ENCODE data around the gene PLCH1. TPM values are rescaled to one million over a fixed set of nuclear protein-coding genes. Genes with fewer than 3 reads are reported as not detected.

The PLCH1 gene
- total RNA-seq, 1 experiment from 2014 or later, result 0.12 TPM

DNA sequence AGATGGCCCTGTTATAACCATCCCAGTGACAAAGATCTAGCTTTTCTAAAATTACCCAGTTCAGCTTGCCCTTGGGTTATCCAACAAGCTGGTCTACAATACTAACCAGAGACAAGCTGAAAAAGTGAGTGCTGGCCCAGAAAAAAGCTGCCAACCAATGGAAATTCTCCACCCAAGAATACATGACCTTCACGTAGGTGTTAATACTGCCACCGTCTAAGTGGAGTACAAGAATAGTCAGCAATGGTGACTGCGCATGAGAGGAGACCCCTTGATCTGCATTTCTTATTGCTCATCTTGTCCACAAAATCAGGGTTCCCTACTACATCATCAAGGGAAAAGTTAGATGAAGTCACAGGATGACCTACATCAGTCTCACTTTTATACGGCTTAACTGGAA, 15.8 kb upstream of the PLCH1 start:
- POLR2A ChIA-PET, result no interaction called here
- Mint-ChIP-seq H3K4me1 (ENCODE audit: insufficient read depth, unreplicated experiment) (no peaks in the 10 kb centered on the region), H3K27ac (ENCODE audit: low read depth, unreplicated experiment) (no peak overlapping the region), H3K27me3 (ENCODE audit: insufficient read depth, unreplicated experiment) (no peaks in the 10 kb centered on the region), H3K9me3 (ENCODE audit: unreplicated experiment) (no peaks in the 10 kb centered on the region), H3K4me3 (ENCODE audit: unreplicated experiment) (no peak overlapping the region), H3K36me3 (ENCODE audit: insufficient read depth, unreplicated experiment) (peaks cover 5% of the 10 kb centered on the region)
- no peak for DNase-seq (ENCODE audit: unreplicated experiment)
- CTCF ChIA-PET, result interaction anchor here (0.5 to 0.8 kb wide), 3 partner anchors 12 to 1283 kb away, joined by 3 to 5 read pairs (median 4); no protein-coding TSS in a partner anchor
- intact Hi-C loops (cut with micrococcal nuclease), result no loop called here
- TF ChIP-seq, protein P1, sequence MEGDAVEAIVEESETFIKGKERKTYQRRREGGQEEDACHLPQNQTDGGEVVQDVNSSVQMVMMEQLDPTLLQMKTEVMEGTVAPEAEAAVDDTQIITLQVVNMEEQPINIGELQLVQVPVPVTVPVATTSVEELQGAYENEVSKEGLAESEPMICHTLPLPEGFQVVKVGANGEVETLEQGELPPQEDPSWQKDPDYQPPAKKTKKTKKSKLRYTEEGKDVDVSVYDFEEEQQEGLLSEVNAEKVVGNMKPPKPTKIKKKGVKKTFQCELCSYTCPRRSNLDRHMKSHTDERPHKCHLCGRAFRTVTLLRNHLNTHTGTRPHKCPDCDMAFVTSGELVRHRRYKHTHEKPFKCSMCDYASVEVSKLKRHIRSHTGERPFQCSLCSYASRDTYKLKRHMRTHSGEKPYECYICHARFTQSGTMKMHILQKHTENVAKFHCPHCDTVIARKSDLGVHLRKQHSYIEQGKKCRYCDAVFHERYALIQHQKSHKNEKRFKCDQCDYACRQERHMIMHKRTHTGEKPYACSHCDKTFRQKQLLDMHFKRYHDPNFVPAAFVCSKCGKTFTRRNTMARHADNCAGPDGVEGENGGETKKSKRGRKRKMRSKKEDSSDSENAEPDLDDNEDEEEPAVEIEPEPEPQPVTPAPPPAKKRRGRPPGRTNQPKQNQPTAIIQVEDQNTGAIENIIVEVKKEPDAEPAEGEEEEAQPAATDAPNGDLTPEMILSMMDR (IDR thresholded peaks at IDR 0.05; ENCODE audit: unreplicated experiment), result no peak
- BruUV-seq (replicated peaks), result no TSS peak

DNA sequence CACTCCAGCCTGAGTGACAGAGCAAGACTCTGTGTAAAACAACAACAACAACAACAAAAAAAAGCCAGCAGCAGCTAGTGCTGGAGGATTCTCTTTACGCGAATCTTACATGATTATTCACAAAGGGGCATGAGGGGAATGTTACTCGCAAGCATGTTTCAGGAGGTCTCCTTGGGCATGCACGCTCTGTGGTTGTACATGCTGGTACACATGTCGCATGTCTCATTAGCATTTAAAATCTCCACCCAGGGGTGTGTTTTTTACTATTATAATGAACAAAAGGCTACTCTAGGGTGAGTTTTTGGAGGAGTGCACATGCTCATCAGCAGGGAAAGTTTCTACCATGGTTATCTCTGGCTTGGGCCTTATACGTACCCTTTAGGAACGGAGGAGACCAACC, 12.7 kb upstream of the PLCH1 start:
- POLR2A ChIA-PET, result interaction anchor here (0.6 kb wide), 1 partner anchor 41 kb away, joined by 3 read pairs; no protein-coding TSS in a partner anchor
- CTCF ChIA-PET, result interaction anchor here (0.7 to 0.8 kb wide), 2 partner anchors 11 to 17 kb away, joined by 3 to 4 read pairs; no protein-coding TSS in a partner anchor
- H3K4me3 Mint-ChIP-seq (ENCODE audit: unreplicated experiment), result no peak overlapping the region
- DNase-seq (ENCODE audit: unreplicated experiment), result no peak
- BruUV-seq (replicated peaks), result no TSS peak
- H3K27me3 Mint-ChIP-seq (ENCODE audit: insufficient read depth, unreplicated experiment), result no peaks in the 10 kb centered on the region
- TF ChIP-seq, protein P1 (IDR thresholded peaks at IDR 0.05; ENCODE audit: unreplicated experiment), result no peak
- no peaks in the 10 kb centered on the region for H3K9me3 Mint-ChIP-seq (ENCODE audit: unreplicated experiment)
- peaks cover 5% of the 10 kb centered on the region for H3K36me3 Mint-ChIP-seq (ENCODE audit: insufficient read depth, unreplicated experiment)
- no peaks in the 10 kb centered on the region for H3K4me1 Mint-ChIP-seq (ENCODE audit: insufficient read depth, unreplicated experiment)
- no peak overlapping the region for H3K27ac Mint-ChIP-seq (ENCODE audit: low read depth, unreplicated experiment)
- intact Hi-C loops (cut with micrococcal nuclease), result no loop called here

DNA sequence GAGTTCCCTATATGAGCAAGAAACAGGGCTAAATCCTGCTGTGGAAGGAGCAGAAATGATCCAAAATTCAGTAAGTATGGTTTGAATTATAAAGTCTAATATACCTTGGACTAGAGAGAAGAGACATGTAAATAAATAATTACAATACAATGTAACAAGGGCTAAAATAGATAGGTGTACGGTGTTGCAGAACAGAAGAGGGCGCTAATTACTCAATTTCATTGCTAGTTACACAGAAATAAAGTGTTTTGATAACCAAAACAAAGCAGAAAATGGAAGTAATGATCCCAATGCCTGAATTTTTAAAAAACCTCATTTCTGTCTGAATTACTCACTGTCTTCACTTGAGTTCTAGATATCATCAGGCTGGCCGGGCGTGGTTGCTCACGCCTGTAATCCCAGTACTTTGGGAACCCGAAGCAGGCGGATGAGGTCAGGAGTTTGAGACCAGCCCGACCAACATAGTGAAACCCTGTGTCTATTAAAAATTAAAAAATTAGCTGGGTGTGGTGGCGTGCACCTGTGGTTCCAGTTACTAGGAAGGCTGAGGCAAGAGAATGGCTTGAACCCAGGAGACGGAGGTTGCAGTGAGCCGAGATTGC, 8.3 kb upstream of the PLCH1 start:
- TF ChIP-seq, protein P1 (IDR thresholded peaks at IDR 0.05; ENCODE audit: unreplicated experiment), result peak; percentile 52
- Mint-ChIP-seq H3K4me1 (ENCODE audit: insufficient read depth, unreplicated experiment) (peaks cover 5% of the 10 kb centered on the region), H3K27ac (ENCODE audit: low read depth, unreplicated experiment) (no peak overlapping the region), H3K27me3 (ENCODE audit: insufficient read depth, unreplicated experiment) (peaks cover 3% of the 10 kb centered on the region), H3K36me3 (ENCODE audit: insufficient read depth, unreplicated experiment) (no peaks in the 10 kb centered on the region), H3K9me3 (ENCODE audit: unreplicated experiment) (no peaks in the 10 kb centered on the region), H3K4me3 (ENCODE audit: unreplicated experiment) (no peak overlapping the region)
- no TSS peak for BruUV-seq (replicated peaks)
- intact Hi-C loops (cut with micrococcal nuclease), result loop anchor here (5.0 kb wide), 1 partner anchor 99 kb away; the partner anchor contains the start of gene SLC33A1
- POLR2A ChIA-PET, result no interaction called here
- peak; percentile 53 for DNase-seq (ENCODE audit: unreplicated experiment)
- CTCF ChIA-PET, result interaction anchor here (0.7 kb wide), 2 partner anchors 35 to 1025 kb away, joined by 3 to 6 read pairs; no protein-coding TSS in a partner anchor

DNA sequence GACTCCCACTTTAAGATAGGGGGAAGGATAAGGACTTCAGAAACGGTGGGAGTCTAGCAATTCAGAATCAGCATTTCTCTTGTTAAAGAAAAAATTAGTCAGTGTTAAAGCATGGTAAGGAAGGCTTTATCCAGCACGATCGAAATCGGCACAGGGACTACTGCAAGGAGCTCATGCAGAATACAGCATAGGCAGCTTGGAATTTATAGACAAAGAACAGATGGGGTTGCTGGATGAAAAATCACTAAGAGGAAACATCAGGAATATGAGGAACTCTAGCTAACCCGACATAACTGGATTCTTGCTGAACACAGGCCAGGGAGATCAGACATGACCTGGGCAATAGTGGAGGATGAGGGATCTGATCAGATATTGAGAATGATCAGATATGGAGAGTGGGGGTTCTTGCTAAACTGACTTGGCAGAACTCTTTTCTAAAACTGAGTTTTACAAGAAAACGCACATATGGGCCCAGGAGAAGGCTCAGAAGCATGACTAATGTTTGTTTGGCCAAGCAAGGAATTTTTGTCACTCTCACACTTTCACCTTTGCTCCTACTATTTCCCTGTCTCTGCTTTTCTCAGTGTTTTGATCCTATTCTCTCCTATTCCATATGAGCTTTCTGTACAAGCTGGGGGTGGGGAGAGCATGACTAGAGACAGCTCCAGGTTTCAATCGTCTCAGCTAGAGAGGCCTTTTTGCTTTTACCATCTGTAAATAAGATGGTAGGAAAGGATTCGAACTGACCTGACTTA, 3.9 kb upstream of the PLCH1 start:
- Mint-ChIP-seq H3K4me3 (ENCODE audit: unreplicated experiment) (no peak overlapping the region), H3K4me1 (ENCODE audit: insufficient read depth, unreplicated experiment) (peaks cover 5% of the 10 kb centered on the region), H3K36me3 (ENCODE audit: insufficient read depth, unreplicated experiment) (no peaks in the 10 kb centered on the region), H3K9me3 (ENCODE audit: unreplicated experiment) (no peaks in the 10 kb centered on the region), H3K27me3 (ENCODE audit: insufficient read depth, unreplicated experiment) (peaks cover 24% of the 10 kb centered on the region), H3K27ac (ENCODE audit: low read depth, unreplicated experiment) (no peak overlapping the region)
- CTCF ChIA-PET, result interaction anchor here (0.8 to 3.7 kb wide), 3 partner anchors 13 to 1662 kb away, joined by 3 to 13 read pairs (median 3); partner anchors contain the start of gene C3orf33
- TF ChIP-seq, protein P1 (IDR thresholded peaks at IDR 0.05; ENCODE audit: unreplicated experiment), result no peak
- intact Hi-C loops (cut with micrococcal nuclease), result no loop called here
- POLR2A ChIA-PET, result no interaction called here
- DNase-seq (ENCODE audit: unreplicated experiment), result no peak
- no TSS peak for BruUV-seq (replicated peaks)
